Mesenchymal stem cell (in vitro differentiated cells and primary cell): ENCODE results near the gene GNAI2.

Experiments
- DNase-seq: peaks from one replicate; pipeline ENCODE4 v3.0.0-alpha.2; 2013
- H2AFZ ChIP-seq: one replicate; pipeline ENCODE4 v1.6.1; 2013; ENCODE audit warnings: low read depth, mild to moderate bottlenecking, control low read depth, inconsistent platforms, low read length, moderate library complexity
- H2AK5ac ChIP-seq: 2 replicates; pipeline ENCODE4 v1.6.1; 2013; ENCODE audit warnings: low read length, moderate library complexity, mild to moderate bottlenecking, inconsistent platforms; ENCODE audit not compliant: severe bottlenecking
- H2BK120ac ChIP-seq: one replicate; pipeline ENCODE4 v1.6.1; 2013; ENCODE audit warnings: low read depth, mild to moderate bottlenecking, inconsistent platforms, low read length, moderate library complexity
- H2BK12ac ChIP-seq, 2 experiments: one replicate each; pipeline ENCODE4 v1.6.1; 2013; ENCODE audit warnings: inconsistent platforms in 2 of 2, low read length in 2 of 2, mild to moderate bottlenecking in 2 of 2, moderate library complexity in 2 of 2, control low read depth in 1 of 2
- H2BK15ac ChIP-seq: one replicate; pipeline ENCODE4 v1.6.1; 2013; ENCODE audit warnings: mild to moderate bottlenecking, low read depth, inconsistent platforms; ENCODE audit not compliant: poor library complexity, severe bottlenecking
- H2BK5ac ChIP-seq: 2 replicates; pipeline ENCODE4 v1.6.1; 2013; ENCODE audit warnings: low read depth, mild to moderate bottlenecking, low read length, control low read depth, inconsistent platforms; ENCODE audit not compliant: poor library complexity, severe bottlenecking
- H3K14ac ChIP-seq, 2 experiments: one replicate each; pipeline ENCODE4 v1.6.1; 2013; ENCODE audit warnings: inconsistent platforms in 2 of 2, low read length in 2 of 2, control low read depth in 1 of 2, mild to moderate bottlenecking in 1 of 2, moderate library complexity in 1 of 2
- H3K18ac ChIP-seq, 2 experiments: one replicate each; pipeline ENCODE4 v1.6.1; 2013; ENCODE audit warnings: inconsistent platforms in 2 of 2, low read length in 2 of 2, control low read depth in 1 of 2, low read depth in 1 of 2, mild to moderate bottlenecking in 1 of 2
- H3K23ac ChIP-seq, 2 experiments: one replicate each; pipeline ENCODE4 v1.6.1; 2013; ENCODE audit warnings: inconsistent platforms in 2 of 2, low read length in 2 of 2, mild to moderate bottlenecking in 2 of 2, moderate library complexity in 2 of 2, control low read depth in 1 of 2
- H3K27ac ChIP-seq: 2 replicates; pipeline ENCODE4 v1.5.1; 2013; ENCODE audit warnings: mild to moderate bottlenecking, moderate library complexity, low read length, control low read depth, inconsistent platforms; ENCODE audit not compliant: poor library complexity, severe bottlenecking
- H3K27me3 ChIP-seq, 2 experiments: 2 replicates each; pipeline versions ENCODE4 v1.6.1 to v1.7.0; 2013; ENCODE audit warnings: low read length in 2 of 2, mild to moderate bottlenecking in 2 of 2, moderate library complexity in 2 of 2, control low read depth in 1 of 2, inconsistent platforms in 1 of 2; ENCODE audit not compliant: control insufficient read depth in 1 of 2, insufficient read depth in 1 of 2
- H3K36me3 ChIP-seq, 2 experiments: 2 replicates each; pipeline versions ENCODE4 v1.6.1 to v1.7.0; 2013; ENCODE audit warnings: low read length in 2 of 2, control low read depth in 1 of 2, inconsistent platforms in 1 of 2, low read depth in 1 of 2, mild to moderate bottlenecking in 1 of 2; ENCODE audit not compliant: insufficient read depth in 2 of 2, control insufficient read depth in 1 of 2
- H3K4ac ChIP-seq, 2 experiments: one replicate each; pipeline ENCODE4 v1.6.1; 2013; ENCODE audit warnings: inconsistent platforms in 2 of 2, low read length in 2 of 2, mild to moderate bottlenecking in 2 of 2, moderate library complexity in 2 of 2, control low read depth in 1 of 2, low read depth in 1 of 2
- H3K4me1 ChIP-seq: 2 replicates; pipeline ENCODE4 v1.6.1; 2013; ENCODE audit warnings: low read depth, low read length, control low read depth; ENCODE audit not compliant: control insufficient read depth, insufficient read depth
- H3K4me2 ChIP-seq: 2 replicates; pipeline ENCODE4 v1.6.1; 2013; ENCODE audit warnings: low read length, mild to moderate bottlenecking, inconsistent platforms; ENCODE audit not compliant: poor library complexity, severe bottlenecking
- H3K4me3 ChIP-seq, 2 experiments: 2 replicates each; pipeline versions ENCODE4 v1.5.1 to v1.7.0; 2013; ENCODE audit warnings: low read length in 2 of 2, mild to moderate bottlenecking in 2 of 2, control low read depth in 1 of 2, low read depth in 1 of 2; ENCODE audit not compliant: insufficient read depth in 1 of 2
- H3K79me1 ChIP-seq: replicated peaks from 2 replicates; pipeline ENCODE4 v1.6.1; 2013; ENCODE audit warnings: mild to moderate bottlenecking, control low read depth, low read length, inconsistent platforms; ENCODE audit not compliant: poor library complexity, severe bottlenecking
- H3K9ac ChIP-seq: 2 replicates; pipeline ENCODE4 v1.7.0; 2013; ENCODE audit warnings: mild to moderate bottlenecking, low read length, moderate library complexity
- H3K9me3 ChIP-seq: 2 replicates; pipeline ENCODE4 v1.7.0; 2013; ENCODE audit warnings: mild to moderate bottlenecking, low read length; ENCODE audit not compliant: control insufficient read depth
- H4K8ac ChIP-seq: one replicate; pipeline ENCODE4 v1.6.1; 2013; ENCODE audit warnings: inconsistent platforms, mild to moderate bottlenecking, low read length, moderate library complexity
- H4K91ac ChIP-seq: one replicate; pipeline ENCODE4 v1.6.1; 2013; ENCODE audit warnings: mild to moderate bottlenecking, low read length, inconsistent platforms
- WGBS: methylation state at CpG from one replicate; pipeline ENCODE4 v1.1.7; 2013; ENCODE audit warnings: mixed read lengths; 5-methylcytosine and 5-hydroxymethylcytosine counted together

GNAI2 gene

DNA sequence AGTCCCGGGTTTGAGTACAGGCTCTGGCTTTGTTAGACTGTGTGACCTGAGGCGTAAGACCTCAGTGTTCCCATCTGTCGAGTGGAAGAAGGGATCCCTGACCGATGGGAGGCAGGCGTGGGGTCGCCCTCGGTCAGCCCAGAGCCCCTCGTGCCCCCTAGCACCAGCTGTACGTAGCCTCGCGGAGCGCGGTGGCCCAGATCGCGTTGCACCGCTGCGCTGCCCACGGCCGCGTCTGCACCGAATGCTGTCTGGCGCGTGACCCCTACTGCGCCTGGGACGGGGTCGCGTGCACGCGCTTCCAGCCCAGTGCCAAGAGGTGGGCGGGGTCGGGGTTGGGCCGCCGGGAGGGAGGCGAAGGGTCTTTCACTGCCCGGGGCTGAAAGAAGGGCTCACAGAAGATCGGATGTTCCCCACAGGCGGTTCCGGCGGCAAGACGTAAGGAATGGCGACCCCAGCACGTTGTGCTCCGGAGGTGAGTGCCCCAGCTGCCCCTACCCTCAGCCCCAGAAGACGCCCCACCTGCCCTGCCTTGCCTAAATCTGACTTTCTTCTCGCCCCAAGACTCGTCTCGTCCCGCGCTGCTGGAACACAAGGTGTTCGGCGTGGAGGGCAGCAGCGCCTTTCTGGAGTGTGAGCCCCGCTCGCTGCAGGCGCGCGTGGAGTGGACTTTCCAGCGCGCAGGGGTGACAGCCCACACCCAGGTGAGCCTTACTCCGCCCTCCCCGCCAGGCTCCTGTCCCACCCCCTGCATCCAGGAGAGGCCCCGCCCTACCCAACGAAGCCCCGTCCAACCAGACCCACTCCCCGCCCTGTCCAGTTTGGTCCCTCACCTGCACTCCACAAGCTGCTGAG lies 39.4 kb downstream of the GNAI2 start:
- Histone ChIP-seq H3K4me1 (peaks cover 28% of the 10 kb centered on the region), H2BK5ac (no peak overlapping the region), H3K79me1 (no peaks in the 10 kb centered on the region), H3K27ac (no peak overlapping the region), H2BK12ac (no peak overlapping the region), H3K4me3 (peak overlapping the region in 1 of 2 experiments; percentile 23), H3K14ac (peak overlapping the region in 1 of 2 experiments; percentile 58), H3K4me2 (peak overlapping the region; percentile 47), H3K9ac (no peak overlapping the region), H2BK120ac (no peak overlapping the region), H3K4ac (no peak overlapping the region), H3K18ac (no peak overlapping the region), H2BK15ac (no peak overlapping the region), H4K91ac (peak overlapping the region; percentile 6), H2AFZ (no peak overlapping the region), H2AK5ac (no peak overlapping the region), H3K23ac (no peak overlapping the region), H3K27me3 (peaks cover 21 to 31% of the 10 kb centered on the region in 2 experiments), H4K8ac (no peak overlapping the region), H3K36me3 (peaks cover 0 to 5% of the 10 kb centered on the region in 2 experiments), H3K9me3 (no peaks in the 10 kb centered on the region)
- no peak for DNase-seq
- 19% methylated on average over 59 of the region's 65 CpGs for WGBS

DNA sequence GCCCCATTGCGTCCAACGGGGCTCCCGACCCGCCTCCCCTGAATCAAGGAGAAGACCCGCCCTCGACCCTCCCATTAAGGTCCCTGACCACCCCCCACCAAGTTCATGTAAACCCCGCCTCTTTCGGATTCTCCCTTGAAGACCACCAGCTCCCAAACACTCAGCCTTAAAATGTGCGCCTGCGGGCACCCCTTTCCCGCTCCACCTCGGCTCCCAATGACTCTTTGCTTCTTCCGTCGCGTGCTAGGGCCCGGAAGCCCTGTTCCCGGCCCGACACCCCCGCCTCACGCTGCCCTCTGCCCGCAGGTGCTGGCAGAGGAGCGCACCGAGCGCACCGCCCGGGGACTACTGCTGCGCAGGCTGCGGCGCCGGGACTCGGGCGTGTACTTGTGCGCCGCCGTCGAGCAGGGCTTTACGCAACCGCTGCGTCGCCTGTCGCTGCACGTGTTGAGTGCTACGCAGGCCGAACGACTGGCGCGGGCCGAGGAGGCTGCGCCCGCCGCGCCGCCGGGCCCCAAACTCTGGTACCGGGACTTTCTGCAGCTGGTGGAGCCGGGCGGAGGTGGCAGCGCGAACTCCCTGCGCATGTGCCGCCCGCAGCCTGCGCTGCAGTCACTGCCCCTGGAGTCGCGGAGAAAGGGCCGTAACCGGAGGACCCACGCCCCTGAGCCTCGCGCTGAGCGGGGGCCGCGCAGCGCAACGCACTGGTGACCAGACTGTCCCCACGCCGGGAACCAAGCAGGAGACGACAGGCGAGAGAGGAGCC lies 40.2 kb downstream of the GNAI2 start:
- Histone ChIP-seq H3K4me3 (peak overlapping the region in 1 of 2 experiments; percentile 7), H3K18ac (no peak overlapping the region), H3K9me3 (no peaks in the 10 kb centered on the region), H2BK15ac (no peak overlapping the region), H3K36me3 (peaks cover 0 to 5% of the 10 kb centered on the region in 2 experiments), H3K9ac (no peak overlapping the region), H3K79me1 (no peaks in the 10 kb centered on the region), H2AK5ac (no peak overlapping the region), H3K4me2 (no peak overlapping the region), H3K4ac (no peak overlapping the region), H4K8ac (no peak overlapping the region), H3K27me3 (peaks cover 21 to 31% of the 10 kb centered on the region in 2 experiments), H3K4me1 (peaks cover 22% of the 10 kb centered on the region), H2BK5ac (no peak overlapping the region), H4K91ac (no peak overlapping the region), H3K14ac (no peak overlapping the region), H3K23ac (no peak overlapping the region), H2AFZ (no peak overlapping the region), H2BK12ac (no peak overlapping the region), H2BK120ac (no peak overlapping the region), H3K27ac (no peak overlapping the region)
- WGBS = 32% methylated on average over 75 of the region's 79 CpGs
- no peak for DNase-seq

DNA sequence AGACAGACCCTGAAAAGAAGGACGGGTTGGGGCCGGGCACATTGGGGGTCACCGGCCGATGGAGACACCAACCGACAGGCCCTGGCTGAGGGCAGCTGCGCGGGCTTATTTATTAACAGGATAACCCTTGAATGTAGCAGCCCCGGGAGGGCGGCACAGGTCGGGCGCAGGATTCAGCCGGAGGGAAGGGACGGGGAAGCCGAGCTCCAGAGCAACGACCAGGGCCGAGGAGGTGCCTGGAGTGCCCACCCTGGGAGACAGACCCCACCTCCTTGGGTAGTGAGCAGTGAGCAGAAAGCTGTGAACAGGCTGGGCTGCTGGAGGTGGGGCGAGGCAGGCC lies 40.7 kb downstream of the GNAI2 start:
- Histone ChIP-seq H2BK12ac (no peak overlapping the region), H3K4me2 (no peak overlapping the region), H4K8ac (no peak overlapping the region), H3K36me3 (peaks cover 0 to 5% of the 10 kb centered on the region in 2 experiments), H3K23ac (no peak overlapping the region), H3K18ac (no peak overlapping the region), H3K79me1 (no peaks in the 10 kb centered on the region), H2BK120ac (no peak overlapping the region), H2AFZ (no peak overlapping the region), H3K27me3 (peaks cover 21 to 31% of the 10 kb centered on the region in 2 experiments), H3K9me3 (no peaks in the 10 kb centered on the region), H3K4me3 (no peak overlapping the region), H3K4ac (no peak overlapping the region), H2BK15ac (peak overlapping the region; percentile 60), H4K91ac (no peak overlapping the region), H3K9ac (no peak overlapping the region), H2BK5ac (no peak overlapping the region), H3K14ac (no peak overlapping the region), H2AK5ac (no peak overlapping the region), H3K4me1 (peaks cover 22% of the 10 kb centered on the region), H3K27ac (no peak overlapping the region)
- no peak for DNase-seq
- WGBS = 87% methylated on average over 17 of the region's 17 CpGs
